NCI-H2029 (cell line): ENCODE measurements around the gene KAT7.

ENCODE experiments used
- DNase-seq: peaks from one replicate; lab custom pipeline; 2025; lab: John Stamatoyannopoulos, UW

KAT7 gene

GRCh38 chr17:49760932-49761558, 27.4 kb upstream of the KAT7 start:
- no peak for DNase-seq

DNA sequence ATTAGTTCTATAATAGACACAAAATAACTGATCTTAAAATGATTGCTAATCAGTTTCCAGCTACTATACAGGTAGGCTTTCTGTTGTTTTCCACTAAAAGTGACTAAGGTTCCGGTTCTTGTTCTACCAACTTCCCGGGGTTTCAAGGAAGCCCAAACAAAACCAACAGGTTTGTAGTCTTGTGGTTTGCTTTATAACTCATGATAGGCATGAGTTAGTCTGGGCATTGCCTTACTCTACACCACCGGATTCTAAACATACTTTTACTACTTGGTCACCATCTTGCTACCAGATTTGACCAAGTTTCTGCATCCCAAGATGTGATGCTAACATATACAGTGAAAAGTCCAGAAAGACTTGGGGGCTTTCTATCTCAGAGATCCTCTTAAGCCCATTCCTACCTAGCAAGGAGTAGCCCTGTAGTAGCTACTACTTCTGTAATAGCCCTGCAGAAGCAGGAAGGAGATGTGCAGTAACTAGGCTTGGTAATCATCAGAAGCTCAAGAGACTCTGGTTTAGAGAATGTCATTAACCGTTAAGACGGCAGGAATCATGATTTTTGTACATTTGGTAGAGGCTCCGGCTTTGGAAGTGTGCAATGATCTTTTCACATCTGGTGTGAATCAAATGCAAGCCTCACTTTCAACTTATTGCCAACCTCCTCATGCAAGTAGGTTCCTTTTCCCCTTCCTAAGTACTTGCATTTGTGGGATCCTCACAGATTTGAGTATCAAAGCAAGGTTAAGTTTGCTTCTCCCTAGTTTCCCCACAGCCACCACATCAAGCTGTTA, 26.1 kb upstream of the KAT7 start:
- DNase-seq, result no peak

DNA sequence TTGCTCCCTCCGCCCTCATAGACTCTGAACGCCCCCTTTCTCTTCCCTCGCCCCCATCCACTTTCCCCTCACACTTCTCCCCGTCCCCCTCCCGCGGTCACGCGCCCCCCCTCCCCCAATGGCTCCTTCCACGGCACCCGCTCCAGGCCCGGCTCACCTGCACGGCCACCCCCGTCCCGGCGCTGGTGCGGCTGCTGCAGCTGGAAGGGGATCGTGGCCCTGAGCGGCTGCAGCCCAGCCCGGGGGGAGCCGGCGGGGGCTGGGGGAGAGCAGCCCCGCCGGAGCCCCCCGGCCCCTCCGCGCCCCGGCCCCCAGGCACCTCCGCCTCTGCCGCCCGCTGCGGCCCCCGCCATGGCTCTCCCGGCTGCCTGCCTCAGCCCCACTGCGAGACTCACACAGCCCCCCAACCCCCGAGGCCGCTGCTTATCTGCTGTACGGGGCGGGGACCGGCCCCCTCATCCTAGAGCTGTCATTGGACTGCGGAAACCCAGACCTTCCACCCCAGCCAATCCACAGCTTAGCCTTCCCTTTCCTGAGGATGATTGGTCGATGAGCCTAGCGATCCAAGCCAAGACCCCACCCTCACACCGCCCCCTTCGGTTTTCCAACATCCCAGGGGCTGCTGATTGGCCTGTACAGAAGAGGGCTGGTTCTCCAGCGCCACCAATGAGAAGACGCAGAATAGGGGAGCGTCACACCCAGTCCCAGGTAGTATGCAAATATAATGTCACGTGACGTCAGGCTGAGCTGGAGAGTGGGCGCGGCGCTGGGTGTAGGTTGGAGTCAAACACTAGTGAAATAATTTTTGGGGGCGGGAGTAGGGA, 24.5 kb upstream of the KAT7 start, which contains the start of gene FAM117A:
Gene FAM117A, minus strand, starts transcription at position 397 of the 824 bp plus-strand sequence. Its CDS starts 44 bp downstream, at position 353.
- DNase-seq, result peak; percentile 97

DNA sequence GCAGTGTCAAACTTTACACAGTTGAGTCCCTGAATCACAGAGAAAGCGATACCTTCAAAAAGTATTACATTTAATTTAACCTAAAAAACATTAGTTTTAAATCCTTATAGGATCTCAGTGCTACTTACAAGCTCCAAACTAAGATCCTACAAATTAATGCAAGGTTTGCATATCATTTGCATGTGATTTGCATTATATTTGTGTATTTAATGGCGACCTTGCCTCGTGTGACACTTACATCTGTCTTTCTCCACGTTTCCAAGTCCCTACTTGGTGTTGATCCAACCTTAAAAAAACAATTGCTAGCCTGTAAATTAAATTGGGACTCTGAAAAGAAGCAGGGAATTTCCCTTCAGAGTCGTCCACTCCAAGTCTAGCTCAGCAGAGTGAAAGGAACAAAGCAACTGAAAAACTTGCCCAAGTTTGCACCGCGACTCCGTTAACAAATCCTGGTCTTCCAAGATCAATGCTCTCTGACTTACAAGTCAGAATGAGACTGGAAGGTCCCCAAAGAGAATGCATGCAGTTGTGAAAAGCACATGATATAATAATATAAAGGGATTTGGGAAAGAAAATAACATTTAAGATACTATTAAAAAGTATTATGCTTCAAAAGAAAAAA, 23.8 kb upstream of the KAT7 start:
- DNase-seq, result no peak

- DNase-seq, result no peak
These were observed 21.5 kb upstream of the KAT7 start for GRCh38 chr17:49766918-49767530.

GRCh38 chr17:49775546-49776260, 12.8 kb upstream of the KAT7 start:
- no peak for DNase-seq

- DNase-seq, result no peak
These were observed 11.8 kb upstream of the KAT7 start for GRCh38 chr17:49776551-49777300.

- no peak for DNase-seq
These were observed 10.9 kb upstream of the KAT7 start for GRCh38 chr17:49777563-49777962.

DNA sequence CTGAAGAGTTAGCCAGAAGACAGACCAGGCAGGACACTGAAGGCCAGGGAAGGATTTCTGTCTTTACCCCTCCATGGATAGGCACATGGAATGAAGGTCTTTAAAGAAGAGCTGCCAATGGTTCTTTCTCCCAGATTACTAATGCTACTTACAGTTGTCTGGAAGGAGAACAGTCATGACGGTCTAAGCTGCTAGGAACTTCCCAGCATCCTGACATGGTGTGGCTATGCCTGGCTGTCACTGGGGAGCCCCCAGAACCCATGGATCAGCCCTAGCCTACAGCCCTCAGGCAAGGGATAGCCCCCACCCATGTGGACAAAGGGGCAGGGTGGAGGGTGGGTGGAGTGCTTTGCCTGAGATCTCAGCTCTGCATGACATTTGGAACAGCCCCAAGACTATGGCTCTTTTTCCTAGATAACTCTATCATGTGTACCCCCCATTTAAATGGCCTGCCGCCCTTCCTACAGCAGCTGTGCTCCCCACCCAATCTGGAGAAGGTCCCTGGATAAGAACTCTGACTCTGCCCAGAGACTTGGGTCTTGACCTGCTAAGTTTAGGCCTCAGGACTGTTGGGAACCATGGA, 9.2 kb upstream of the KAT7 start:
- no peak for DNase-seq

DNA sequence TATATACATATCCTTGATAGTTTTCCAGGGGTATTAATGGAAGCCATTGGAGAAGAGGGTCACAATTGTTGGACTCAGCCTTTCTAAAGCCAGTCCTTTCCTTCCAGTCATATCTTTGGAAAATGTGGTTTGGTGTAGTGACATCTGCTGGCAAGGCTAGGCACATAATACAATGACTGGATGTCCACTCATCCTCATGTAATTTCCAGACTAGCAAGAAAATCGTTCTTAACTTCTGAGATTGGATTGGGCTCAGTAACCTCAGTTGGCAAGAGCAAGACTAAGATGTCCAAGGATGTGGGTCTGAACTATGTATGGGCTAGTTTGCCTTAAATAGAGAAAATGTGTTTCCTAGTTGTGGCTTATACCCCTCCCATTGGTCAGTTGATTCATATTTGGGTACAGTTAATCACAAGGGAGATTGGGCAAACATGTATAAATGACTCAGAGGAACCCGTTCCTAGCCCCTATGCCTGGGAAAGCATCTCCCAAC, 8.7 kb upstream of the KAT7 start:
- DNase-seq, result no peak

DNA sequence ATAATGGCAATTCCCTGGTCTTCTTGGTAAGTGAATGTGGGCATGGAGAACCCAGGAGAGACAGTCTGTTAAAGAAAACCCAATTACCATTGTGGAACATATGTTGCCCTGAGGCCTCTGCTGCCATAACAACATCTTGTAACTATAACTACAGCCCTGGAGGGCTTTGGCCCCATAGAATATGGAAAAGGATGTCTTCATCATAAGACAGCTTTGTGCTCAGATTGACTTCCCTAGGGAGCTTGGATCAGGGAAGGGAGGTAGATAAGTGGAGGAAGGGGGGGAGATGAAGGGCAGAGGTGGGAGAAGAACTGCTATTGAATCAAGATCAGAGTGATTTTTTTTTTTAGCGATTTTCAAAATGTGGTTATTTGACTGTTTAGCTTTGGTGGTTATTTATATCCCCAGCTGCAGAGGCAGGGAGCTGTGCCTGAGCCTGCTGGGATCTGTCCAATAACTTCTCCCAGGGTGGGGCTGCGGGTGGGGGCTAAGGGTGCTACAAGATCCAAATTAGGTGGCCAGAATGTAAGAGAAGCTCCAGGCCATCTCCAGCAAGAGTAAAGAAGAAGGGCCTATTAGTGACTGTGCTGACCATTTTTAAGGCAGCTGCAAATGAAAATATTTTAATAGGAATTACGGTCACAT, 5.3 kb upstream of the KAT7 start:
- DNase-seq, result no peak

DNA sequence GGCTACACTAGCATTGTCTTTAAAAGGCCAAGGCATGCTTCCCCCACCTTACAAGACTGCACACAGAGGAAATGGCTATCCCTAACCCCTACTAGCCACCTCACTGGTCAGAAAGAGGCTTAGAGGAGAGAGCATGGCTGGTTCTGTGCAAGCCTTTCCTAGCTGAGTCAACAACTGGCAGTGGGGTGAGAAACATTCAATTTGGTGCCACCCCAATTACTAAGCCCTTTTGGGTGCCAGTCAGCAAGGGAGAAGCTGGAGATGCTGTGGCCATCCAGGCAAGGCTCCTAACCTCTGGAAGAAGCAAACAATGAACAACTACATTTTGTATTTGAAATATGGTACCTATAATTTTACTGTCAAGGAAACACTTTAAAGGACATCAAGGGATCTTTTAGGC, 4.7 kb upstream of the KAT7 start:
- no peak for DNase-seq

DNA sequence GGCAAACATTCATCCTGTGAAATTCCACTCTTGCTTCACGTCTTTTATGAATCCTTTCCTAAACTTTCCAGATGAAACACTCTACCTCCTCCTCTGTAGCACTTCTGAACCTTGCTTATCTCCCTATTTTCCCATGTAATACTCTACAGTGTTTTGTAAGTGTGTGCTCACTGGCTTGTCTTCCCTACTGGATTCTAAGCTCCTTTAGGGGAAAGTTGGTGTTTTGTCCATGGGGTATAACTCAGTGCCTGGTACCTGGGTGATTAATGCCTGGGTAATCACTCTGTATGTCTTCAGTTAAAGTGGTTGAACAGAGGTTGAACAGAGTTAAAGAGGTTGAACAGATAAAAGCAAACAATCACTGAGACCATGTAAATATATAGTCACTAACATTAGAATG, 3.8 kb upstream of the KAT7 start:
- no peak for DNase-seq

DNA sequence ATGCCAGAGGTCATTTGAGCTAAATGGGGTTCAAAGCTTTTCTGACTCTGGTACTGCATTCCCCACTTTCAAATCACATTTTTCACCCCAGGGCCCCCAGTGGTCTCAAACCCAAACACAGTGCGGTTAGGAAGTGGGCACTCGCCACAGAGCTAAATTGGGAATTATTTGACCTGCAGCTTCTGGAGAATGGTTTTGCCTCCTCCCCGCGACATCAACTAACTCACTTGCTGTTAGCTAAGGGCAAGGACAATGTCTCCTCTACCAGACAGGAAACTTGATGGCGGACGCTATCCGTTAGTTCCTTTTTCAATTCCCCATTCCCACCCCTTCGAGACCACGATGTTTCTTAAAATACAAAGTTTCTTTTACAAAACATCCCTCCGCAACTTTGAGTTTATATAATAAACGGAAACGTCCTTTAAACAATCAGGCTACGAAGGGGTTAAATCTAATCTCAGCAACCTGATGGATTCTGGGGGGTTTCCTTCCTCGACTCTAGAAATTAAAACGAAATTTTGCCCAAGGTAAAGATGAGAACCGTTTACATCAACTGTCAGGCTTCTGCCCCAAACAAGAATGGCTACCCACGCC, 500 bp upstream of the KAT7 start:
- no peak for DNase-seq

DNA sequence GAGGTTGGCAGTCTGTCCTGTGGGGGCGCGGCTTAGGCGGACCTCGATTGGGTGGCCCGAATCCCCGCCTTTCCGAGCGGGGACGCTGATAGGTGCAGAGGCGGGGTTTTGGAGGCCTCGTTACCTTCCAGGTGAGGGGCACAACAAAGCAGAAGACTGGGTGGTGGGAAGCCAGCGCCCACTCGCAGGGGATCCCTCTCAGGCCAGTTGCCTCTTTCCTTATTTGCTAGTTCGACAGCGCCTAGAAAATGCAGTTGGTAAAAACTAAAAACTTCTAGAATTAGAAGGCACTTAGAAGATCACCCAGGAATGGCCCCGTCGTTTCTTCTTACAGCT, 730 bp downstream of the KAT7 start:
- DNase-seq, result no peak

DNA sequence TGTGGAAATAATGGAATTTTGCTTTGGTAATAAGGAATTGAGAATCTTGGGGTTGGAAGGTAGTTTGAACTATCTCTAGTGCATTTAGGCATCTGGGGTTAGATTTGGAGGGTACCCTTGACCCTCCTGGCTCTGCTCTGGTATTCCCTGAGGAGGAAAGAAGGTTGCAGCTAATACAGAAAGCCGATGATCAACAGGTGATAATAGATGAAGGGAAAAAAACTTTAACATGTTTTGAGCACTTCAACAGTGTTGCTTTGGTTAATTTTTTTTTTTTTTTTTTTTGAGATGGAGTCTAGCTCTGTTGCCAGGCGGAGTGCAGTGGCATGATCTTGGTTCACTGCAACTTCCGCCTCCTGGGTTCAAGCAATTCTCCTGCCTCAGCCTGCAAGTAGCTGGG, 4.8 kb downstream of the KAT7 start:
- DNase-seq, result no peak

DNA sequence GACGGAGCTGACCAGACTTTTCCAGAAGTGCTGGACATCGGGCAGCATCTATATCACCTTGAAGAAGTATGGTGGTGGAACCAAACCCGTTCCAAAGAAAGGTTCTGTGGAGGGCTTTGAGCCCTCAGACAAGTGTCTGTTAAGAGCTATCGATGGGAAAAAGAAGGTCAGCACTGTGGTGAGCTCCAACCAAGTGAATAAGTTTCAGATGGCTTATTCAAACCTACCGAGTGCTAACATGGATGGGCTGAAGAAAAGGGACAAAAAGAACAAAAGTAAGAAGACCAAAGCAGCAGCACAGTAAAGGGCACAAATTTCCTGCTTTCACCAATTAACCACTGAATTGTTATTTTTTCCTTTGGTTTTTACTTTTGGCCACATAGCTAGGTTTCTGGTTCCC, 6.9 kb downstream of the KAT7 start:
- DNase-seq, result no peak

- DNase-seq, result no peak
These were observed 9.7 kb downstream of the KAT7 start for GRCh38 chr17:49798182-49798581.

DNA sequence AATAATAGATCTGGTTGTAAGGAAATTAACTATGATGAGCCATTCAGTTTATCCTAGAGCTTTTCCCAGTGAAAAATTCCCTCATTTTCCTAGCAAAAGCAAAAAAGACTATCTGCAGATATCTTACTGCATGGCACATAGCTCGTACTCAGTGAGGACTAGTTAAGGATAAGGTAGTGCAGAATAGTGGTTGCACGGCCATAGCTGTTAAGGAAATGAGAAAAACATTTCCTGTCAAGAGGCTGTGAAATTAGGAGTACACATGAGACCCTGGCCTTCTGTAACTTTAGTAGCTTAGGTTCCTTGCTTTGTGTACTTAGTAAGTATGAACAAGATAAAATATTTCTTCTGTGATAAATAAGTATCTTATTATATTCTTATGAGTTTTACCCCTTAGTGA, 10.3 kb downstream of the KAT7 start:
- no peak for DNase-seq
